ENCODE data around the gene MIA3. TPM values are rescaled to one million over a fixed set of nuclear protein-coding genes. Genes with fewer than 3 reads are reported as not detected.
"Not testable (repeated sequence)": the region's sequence is repeated elsewhere in the genome, so short reads cannot be mapped to it uniquely, and the experiment has no call there.

Gene MIA3
- total and polyA plus RNA-seq, 5 donors: 25.6 to 59.8 (median 57.1) TPM

DNA sequence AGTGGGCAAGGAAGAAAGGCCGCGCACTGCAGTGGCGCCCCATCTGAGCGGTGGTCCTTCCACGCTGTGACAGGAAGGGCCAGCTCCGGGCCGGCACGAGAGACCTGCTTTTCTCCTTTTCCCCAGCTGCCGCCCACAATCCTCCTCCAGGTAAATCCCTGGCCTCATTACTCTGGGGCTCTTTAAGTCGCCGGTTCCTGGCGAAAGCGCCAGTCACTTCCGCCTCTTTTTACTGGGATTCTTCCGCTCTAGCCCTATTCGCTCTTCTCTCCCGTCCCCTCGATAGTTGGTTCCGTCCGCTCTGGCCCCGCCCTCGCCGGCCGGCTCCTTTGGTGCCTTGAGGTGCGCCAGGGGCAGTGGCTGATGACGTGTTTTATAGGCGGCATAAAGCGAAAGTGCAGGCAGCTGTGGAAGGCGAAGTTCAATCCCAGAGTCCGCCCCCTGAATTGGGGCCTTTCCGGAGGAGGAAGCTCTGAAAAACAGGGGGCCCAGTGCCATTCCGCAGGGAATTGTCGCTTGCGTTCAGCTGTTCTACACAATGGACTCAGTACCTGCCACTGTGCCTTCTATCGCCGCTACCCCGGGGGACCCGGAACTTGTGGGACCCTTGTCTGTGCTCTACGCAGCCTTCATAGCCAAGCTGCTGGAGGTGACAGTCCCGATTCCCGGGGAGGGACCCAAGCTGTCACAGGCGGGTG, 26.2 kb downstream of the MIA3 start:
- Histone ChIP-seq H3K9me3 (ENCODE audit: control insufficient read depth, low read length) (no peaks in the 10 kb centered on the region), H3K27me3 (ENCODE audit: control insufficient read depth, insufficient read depth) (no peaks in the 10 kb centered on the region), H3K27ac (ENCODE audit: low read length) (peak overlapping the region; percentile 99), H3K4me1 (ENCODE audit: control insufficient read depth, insufficient read depth, low read length) (no peaks in the 10 kb centered on the region), H3K4me3 (ENCODE audit: low read length) (peak overlapping the region; percentile 85)
- under 1% methylated on average over 42 of the region's 42 CpGs for WGBS
- intact Hi-C loops (cut with DNase I): loop anchor here in 1 of 4 donors (10.0 kb wide), 1 partner anchor 71 kb away; the partner anchor contains the start of genes AIDA and BROX
- ATAC-seq: peak; percentile 100
- peak; percentile 98 to 99 (median 99) for DNase-seq

DNA sequence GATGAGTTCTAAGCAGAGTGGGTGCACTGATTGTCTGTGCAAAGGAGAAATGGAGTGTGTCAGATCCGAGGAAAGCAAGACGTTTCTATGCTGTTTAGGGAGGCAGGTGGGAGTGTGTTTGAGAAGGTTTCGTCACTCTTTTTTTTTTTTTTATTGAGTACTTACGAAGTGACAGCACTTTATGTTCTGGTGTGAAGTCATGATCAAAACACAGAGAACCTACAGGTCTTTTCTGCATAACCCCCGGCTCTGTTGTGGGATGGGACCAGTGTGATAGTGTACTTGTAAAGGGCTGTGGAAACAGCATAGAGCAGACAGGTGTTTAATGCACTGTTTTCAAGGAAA, 26.7 kb downstream of the MIA3 start:
- ATAC-seq: peak; percentile 2 to 13
- Histone ChIP-seq H3K4me1 (ENCODE audit: control insufficient read depth, insufficient read depth, low read length) (no peaks in the 10 kb centered on the region), H3K9me3 (ENCODE audit: control insufficient read depth, low read length) (no peaks in the 10 kb centered on the region), H3K4me3 (ENCODE audit: low read length) (peak overlapping the region; percentile 85), H3K27me3 (ENCODE audit: control insufficient read depth, insufficient read depth) (no peaks in the 10 kb centered on the region), H3K27ac (ENCODE audit: low read length) (peak overlapping the region; percentile 99)
- no peak for DNase-seq
- intact Hi-C loops (cut with DNase I): loop anchor here in 1 of 4 donors (10.0 kb wide), 1 partner anchor 70 kb away; the partner anchor contains the start of genes AIDA and BROX
- under 1% methylated on average over 5 of the region's 5 CpGs for WGBS

DNA sequence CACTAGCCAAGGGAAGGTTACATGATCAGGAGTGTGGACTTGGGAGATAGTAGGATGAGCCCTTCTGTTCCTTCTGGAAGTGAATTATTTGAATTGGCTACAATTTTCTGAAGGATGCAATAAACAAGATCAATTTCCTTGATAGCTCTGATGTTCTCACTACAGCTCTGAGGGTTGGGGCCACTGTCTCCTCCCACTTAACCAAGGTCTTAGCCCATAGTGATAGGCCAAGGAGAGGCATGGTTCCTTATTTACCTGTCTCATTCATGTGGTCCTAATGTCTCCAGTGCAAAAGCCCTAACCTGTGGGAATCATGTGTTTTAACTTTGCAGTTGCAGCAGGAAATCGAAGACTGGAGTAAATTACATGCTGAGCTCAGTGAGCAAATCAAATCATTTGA, 34.8 kb downstream of the MIA3 start:
- ATAC-seq (no peak), DNase-seq (no peak)
- 91% methylated on average over 1 of the region's 1 CpG for WGBS
- no peaks in the 10 kb centered on the region for H3K9me3 ChIP-seq (ENCODE audit: control insufficient read depth, low read length)
- H3K4me1 ChIP-seq (ENCODE audit: control insufficient read depth, insufficient read depth, low read length): no peaks in the 10 kb centered on the region
- intact Hi-C loops (cut with DNase I): no loop called here
- no peaks in the 10 kb centered on the region for H3K27me3 ChIP-seq (ENCODE audit: control insufficient read depth, insufficient read depth)
- no peak overlapping the region for H3K4me3 ChIP-seq (ENCODE audit: low read length)
- no peak overlapping the region for H3K27ac ChIP-seq (ENCODE audit: low read length)

DNA sequence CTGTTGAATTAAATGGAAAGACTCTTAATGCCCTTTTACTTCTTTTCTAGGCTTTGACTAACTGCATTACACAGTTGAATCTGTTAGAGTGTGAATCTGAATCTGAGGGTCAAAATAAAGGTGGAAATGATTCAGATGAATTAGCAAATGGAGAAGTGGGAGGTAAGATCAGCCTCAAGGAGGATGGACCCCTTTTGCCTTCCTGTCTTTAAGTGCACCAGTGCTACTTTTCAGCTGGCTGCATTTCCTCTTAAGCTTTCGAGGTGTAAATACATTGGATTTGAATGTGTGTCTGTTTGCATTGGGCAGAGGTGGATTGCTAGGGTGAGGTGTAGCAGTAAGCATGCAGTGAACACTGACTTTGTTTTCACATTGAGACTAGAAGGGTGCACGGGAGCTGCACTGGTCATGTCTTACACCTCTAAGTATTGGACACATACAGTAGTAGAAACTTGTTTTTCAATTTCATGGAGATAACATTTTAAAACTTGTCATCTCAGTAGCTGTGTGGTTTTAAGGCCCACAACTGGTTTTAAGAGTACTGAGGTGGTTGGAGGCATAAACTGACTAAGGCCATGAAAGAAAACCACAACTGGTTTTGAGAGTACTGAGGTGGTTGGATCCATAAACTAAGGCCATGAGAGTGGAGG, 35.4 kb downstream of the MIA3 start:
- intact Hi-C loops (cut with DNase I): no loop called here
- Histone ChIP-seq H3K4me1 (ENCODE audit: control insufficient read depth, insufficient read depth, low read length) (no peaks in the 10 kb centered on the region), H3K27me3 (ENCODE audit: control insufficient read depth, insufficient read depth) (no peaks in the 10 kb centered on the region), H3K27ac (ENCODE audit: low read length) (no peak overlapping the region), H3K4me3 (ENCODE audit: low read length) (no peak overlapping the region), H3K9me3 (ENCODE audit: control insufficient read depth, low read length) (no peaks in the 10 kb centered on the region)
- 86% methylated on average over 2 of the region's 2 CpGs for WGBS
- DNase-seq: no peak
- ATAC-seq: no peak

DNA sequence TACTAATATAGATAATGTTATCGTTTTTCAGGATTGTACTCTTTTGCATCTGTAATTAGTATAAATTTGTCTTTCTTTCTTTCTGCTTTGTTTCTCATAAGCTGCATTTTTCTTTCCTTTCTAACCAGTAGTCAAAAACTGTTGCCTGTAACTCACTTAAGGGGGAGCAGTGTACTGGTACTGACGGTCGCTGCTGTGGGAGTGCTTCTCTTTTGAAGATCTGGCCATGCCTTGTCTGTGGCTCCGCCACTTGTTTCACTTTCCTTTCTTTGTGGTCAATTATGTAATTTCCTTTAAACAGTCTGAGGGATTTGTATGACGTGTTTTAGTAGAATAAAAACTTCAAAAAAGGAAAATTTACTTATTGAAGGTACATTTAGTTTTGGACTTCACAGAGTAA, 37.0 kb downstream of the MIA3 start:
- ATAC-seq (peak; percentile 51 to 70), DNase-seq (peak in 1 of 3 donors; percentile 55)
- Histone ChIP-seq H3K9me3 (ENCODE audit: control insufficient read depth, low read length) (no peaks in the 10 kb centered on the region), H3K4me3 (ENCODE audit: low read length) (no peak overlapping the region), H3K4me1 (ENCODE audit: control insufficient read depth, insufficient read depth, low read length) (no peaks in the 10 kb centered on the region), H3K27me3 (ENCODE audit: control insufficient read depth, insufficient read depth) (no peaks in the 10 kb centered on the region), H3K27ac (ENCODE audit: low read length) (no peak overlapping the region)
- intact Hi-C loops (cut with DNase I): no loop called here
- 47% methylated on average over 5 of the region's 5 CpGs for WGBS

DNA sequence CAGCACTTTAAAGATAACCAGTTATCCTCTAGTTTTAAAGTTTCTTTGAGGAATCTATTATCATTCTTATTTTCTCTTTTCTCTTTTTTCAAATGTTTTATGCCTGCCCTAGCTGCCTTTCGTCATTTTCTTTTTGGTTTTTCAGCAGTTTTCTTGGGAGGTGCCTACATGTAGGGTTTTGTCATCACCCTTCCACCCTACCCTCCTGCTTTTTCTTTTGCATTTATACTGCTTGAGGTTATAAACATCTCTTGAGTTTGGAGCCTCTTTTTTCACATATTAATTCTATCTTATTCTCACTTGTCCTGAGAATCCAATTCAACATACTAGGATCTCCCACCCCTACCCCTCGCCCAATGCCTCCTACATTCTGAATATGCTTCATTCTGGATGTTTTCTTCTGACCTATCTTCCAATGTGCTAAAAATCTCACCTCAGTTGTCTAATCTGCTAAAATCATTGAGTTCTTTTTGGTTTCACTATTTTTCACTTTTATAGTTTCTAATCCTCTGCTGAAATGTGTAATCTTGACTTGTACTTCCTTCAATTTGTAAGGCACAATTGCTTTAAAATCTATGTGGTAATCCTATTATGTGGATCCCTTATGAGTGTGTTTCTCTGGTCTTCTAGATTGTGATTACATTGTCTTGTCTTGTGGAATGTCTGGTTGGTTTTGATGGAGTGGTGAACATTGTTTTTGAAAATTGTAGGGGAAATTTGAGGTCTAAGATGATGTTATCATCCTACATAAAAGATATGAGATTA, 38.7 kb downstream of the MIA3 start:
- H3K4me1 ChIP-seq (ENCODE audit: control insufficient read depth, insufficient read depth, low read length): no peaks in the 10 kb centered on the region
- 90% methylated on average over 2 of the region's 2 CpGs for WGBS
- DNase-seq (no peak), ATAC-seq (no peak)
- H3K4me3 ChIP-seq (ENCODE audit: low read length): no peak overlapping the region
- intact Hi-C loops (cut with DNase I): no loop called here
- H3K9me3 ChIP-seq (ENCODE audit: control insufficient read depth, low read length): no peaks in the 10 kb centered on the region
- H3K27me3 ChIP-seq (ENCODE audit: control insufficient read depth, insufficient read depth): no peaks in the 10 kb centered on the region
- no peak overlapping the region for H3K27ac ChIP-seq (ENCODE audit: low read length)

DNA sequence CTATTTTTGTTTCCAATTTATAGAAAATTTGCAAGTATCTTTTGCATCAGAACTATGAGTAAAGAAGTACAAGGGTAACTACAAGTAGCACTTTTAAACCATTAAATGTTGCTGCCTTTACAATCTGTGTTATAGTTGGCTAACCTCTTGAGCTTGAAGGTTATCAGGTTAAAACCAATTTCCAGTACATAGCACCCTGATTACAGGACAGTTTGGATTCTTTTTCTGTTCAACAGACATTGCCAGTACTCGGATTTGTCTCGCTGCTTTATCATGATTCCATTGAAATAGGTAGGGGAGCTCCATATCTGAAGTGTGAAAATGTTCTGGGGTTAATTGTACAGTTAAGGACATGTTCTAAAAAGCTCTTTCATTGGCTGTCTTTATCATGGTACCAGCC, 40.0 kb downstream of the MIA3 start:
- intact Hi-C loops (cut with DNase I): no loop called here
- Histone ChIP-seq H3K9me3 (ENCODE audit: control insufficient read depth, low read length) (no peaks in the 10 kb centered on the region), H3K4me3 (ENCODE audit: low read length) (no peak overlapping the region), H3K27ac (ENCODE audit: low read length) (no peak overlapping the region), H3K27me3 (ENCODE audit: control insufficient read depth, insufficient read depth) (no peaks in the 10 kb centered on the region), H3K4me1 (ENCODE audit: control insufficient read depth, insufficient read depth, low read length) (no peaks in the 10 kb centered on the region)
- WGBS: 34% methylated on average over 2 of the region's 2 CpGs
- ATAC-seq: peak; percentile 31 to 60
- no peak for DNase-seq

DNA sequence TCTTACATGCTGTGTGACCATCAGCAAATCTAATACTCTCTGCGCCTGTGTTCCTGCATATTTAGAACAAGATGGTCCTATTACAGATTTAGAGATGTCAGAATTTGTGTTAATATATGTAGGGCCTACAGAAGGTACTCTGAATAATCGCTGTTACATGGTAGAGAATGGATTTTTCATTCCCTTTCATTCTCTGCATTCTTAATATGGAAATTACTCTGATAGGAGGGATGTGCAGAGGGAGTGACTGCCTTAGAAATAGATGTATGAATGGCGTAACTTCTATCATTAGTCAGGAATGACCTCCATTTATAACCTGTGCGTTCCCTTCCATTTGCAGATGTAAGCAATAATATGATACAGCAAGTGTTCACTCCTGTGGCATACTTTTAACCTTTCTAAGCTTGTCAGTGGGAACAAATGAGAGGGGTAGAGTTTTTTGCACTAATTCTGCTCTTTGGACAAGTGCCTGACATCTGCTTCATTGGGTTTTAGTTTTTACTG, 45.6 kb downstream of the MIA3 start:
- 96% methylated on average over 4 of the region's 4 CpGs for WGBS
- no peaks in the 10 kb centered on the region for H3K4me1 ChIP-seq (ENCODE audit: control insufficient read depth, insufficient read depth, low read length)

DNA sequence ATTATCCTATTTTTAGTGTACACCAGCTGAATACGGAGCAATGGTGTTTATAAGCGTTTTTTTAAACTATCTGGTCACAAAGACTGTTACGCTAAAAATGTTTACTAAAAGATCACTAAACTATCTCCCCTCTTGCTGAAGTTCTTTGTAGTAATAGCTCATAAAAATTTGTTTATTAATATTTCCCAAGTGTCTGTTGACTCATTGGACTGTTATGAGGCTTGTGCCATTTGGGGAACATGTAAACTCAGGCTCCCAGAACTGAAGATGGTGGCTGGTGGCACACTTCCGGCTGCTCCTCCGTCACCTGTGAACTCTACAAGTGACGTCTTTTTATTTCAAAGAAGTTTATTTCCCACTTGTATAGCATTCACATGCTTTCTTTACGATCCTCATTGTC, 48.1 kb downstream of the MIA3 start:
- 89% methylated on average over 7 of the region's 7 CpGs for WGBS
- ATAC-seq: no peak
- H3K27ac ChIP-seq (ENCODE audit: low read length): no peak overlapping the region

More for the DNA sequence above, 45.6 kb downstream of the MIA3 start:
- Histone ChIP-seq H3K4me3 (ENCODE audit: low read length) (no peak overlapping the region), H3K27me3 (ENCODE audit: control insufficient read depth, insufficient read depth) (no peaks in the 10 kb centered on the region), H3K27ac (ENCODE audit: low read length) (no peak overlapping the region), H3K9me3 (ENCODE audit: control insufficient read depth, low read length) (no peaks in the 10 kb centered on the region)
- ATAC-seq (no peak), DNase-seq (no peak)
- intact Hi-C loops (cut with DNase I): no loop called here

DNA sequence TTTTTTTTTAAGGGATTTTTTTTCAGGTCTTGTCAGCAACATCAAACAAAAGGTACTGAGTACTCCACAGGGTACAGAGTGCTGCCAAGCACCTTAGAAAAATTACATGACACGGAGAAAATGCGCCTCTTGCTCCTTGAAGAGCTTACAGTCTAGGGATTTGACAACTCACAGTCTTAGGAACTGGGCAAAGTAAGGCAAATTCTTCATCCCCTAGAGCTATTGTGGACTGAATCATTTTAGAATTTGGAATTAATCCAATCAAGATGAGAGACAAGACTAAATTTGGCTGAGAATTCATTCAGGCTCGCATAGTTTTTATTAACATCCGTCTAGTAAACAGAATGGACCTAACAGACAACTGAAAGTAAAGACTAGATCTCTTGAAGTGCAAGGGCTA, 50.3 kb downstream of the MIA3 start:
- H3K4me1 ChIP-seq (ENCODE audit: control insufficient read depth, insufficient read depth, low read length); H3K27me3 ChIP-seq (ENCODE audit: control insufficient read depth, insufficient read depth); intact Hi-C loops (cut with DNase I); H3K27ac ChIP-seq (ENCODE audit: low read length); DNase-seq; H3K4me3 ChIP-seq (ENCODE audit: low read length); H3K9me3 ChIP-seq (ENCODE audit: control insufficient read depth, low read length): not testable (repeated sequence)
- WGBS: no CpG with 5 or more reads among the region's 4 CpGs
- ATAC-seq: peak in 1 of 2 donors; percentile 37

More for the DNA sequence above, 48.1 kb downstream of the MIA3 start:
- DNase-seq: no peak
- no peaks in the 10 kb centered on the region for H3K9me3 ChIP-seq (ENCODE audit: control insufficient read depth, low read length)
- H3K4me3 ChIP-seq (ENCODE audit: low read length): no peak overlapping the region
- intact Hi-C loops (cut with DNase I): no loop called here
- no peaks in the 10 kb centered on the region for H3K27me3 ChIP-seq (ENCODE audit: control insufficient read depth, insufficient read depth)
- H3K4me1 ChIP-seq (ENCODE audit: control insufficient read depth, insufficient read depth, low read length): no peaks in the 10 kb centered on the region

DNA sequence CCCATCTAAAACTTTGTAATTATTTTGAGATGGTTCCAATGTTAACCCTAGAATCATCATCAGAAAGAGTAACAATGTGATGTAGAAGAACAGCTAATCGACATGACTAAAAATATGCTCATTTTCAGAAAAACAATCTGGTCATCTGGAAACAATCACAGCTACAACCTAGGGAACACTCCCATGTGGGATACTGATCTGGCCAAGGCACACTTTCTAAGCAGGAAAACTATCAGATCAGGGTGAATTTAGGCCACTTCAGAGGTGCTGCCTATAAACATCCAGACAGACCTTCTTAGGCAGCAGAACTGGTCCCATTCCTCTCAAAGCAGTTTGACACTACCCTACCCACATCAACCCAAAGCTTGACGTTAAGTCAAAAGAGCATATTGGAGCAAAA, 51.2 kb downstream of the MIA3 start:
- intact Hi-C loops (cut with DNase I); H3K9me3 ChIP-seq (ENCODE audit: control insufficient read depth, low read length); H3K4me3 ChIP-seq (ENCODE audit: low read length); H3K27ac ChIP-seq (ENCODE audit: low read length); ATAC-seq; DNase-seq; H3K27me3 ChIP-seq (ENCODE audit: control insufficient read depth, insufficient read depth); H3K4me1 ChIP-seq (ENCODE audit: control insufficient read depth, insufficient read depth, low read length): not testable (repeated sequence)
- 87% methylated on average over 1 of the region's 2 CpGs for WGBS

All from right cardiac atrium (tissue), 5 donors.